ENCODE measurements around the gene ABHD17C. TPM values are rescaled to one million over a fixed set of nuclear protein-coding genes. Genes with fewer than 3 reads are reported as not detected.

ABHD17C gene
- total RNA-seq, 1 donor from 2014 or later: 6.5 TPM

- no peak for TF ChIP-seq CTCF (IDR thresholded peaks at IDR 0.05; ENCODE audit: insufficient read depth, low read length, poor library complexity, severe bottlenecking)
- no peaks in the 10 kb centered on the region for H3K36me3 ChIP-seq (ENCODE audit: control insufficient read depth, insufficient read depth, low read length)
- no peak overlapping the region for H3K4me3 ChIP-seq (ENCODE audit: low read depth, low read length)
- H3K27me3 ChIP-seq (ENCODE audit: control insufficient read depth, insufficient read depth, low read length): no peaks in the 10 kb centered on the region
- DNase-seq (ENCODE audit: low read depth): no peak
Measured at GRCh38 chr15:80747317-80748053, 52.4 kb downstream of the ABHD17C start.

DNA sequence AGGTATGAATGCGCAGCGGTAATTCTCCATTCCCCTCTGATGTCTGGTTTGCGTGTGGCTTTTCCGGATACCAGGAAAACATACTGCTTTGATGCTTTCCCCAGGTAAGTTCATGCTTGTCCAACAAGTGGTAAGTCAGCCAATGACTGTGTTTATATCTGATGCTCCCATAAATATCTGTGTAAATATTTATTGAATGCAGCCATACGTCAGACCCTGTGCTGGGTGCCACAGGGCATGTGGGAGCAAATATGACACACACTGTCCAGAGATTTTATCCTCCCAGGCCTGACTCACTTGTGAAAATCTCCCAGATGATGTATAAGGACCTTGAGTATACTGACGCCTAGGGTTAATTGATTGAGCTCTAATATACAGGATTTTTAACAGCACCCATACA lies 54.5 kb downstream of the ABHD17C start:
- Histone ChIP-seq H3K27me3 (ENCODE audit: control insufficient read depth, insufficient read depth, low read length) (no peaks in the 10 kb centered on the region), H3K36me3 (ENCODE audit: control insufficient read depth, insufficient read depth, low read length) (no peaks in the 10 kb centered on the region), H3K4me3 (ENCODE audit: low read depth, low read length) (no peak overlapping the region)
- no peak for TF ChIP-seq CTCF (IDR thresholded peaks at IDR 0.05; ENCODE audit: insufficient read depth, low read length, poor library complexity, severe bottlenecking)
- no peak for DNase-seq (ENCODE audit: low read depth)

- H3K27me3 ChIP-seq (ENCODE audit: control insufficient read depth, insufficient read depth, low read length): no peaks in the 10 kb centered on the region
- no peaks in the 10 kb centered on the region for H3K36me3 ChIP-seq (ENCODE audit: control insufficient read depth, insufficient read depth, low read length)
- TF ChIP-seq CTCF (IDR thresholded peaks at IDR 0.05; ENCODE audit: insufficient read depth, low read length, poor library complexity, severe bottlenecking): no peak
- no peak for DNase-seq (ENCODE audit: low read depth)
- no peak overlapping the region for H3K4me3 ChIP-seq (ENCODE audit: low read depth, low read length)
Measured at GRCh38 chr15:80750575-80750974, 55.5 kb downstream of the ABHD17C start.

- no peak for TF ChIP-seq CTCF (IDR thresholded peaks at IDR 0.05; ENCODE audit: insufficient read depth, low read length, poor library complexity, severe bottlenecking)
- Histone ChIP-seq H3K4me3 (ENCODE audit: low read depth, low read length) (no peak overlapping the region), H3K27me3 (ENCODE audit: control insufficient read depth, insufficient read depth, low read length) (no peaks in the 10 kb centered on the region), H3K36me3 (ENCODE audit: control insufficient read depth, insufficient read depth, low read length) (no peaks in the 10 kb centered on the region)
- no peak for DNase-seq (ENCODE audit: low read depth)
Measured at GRCh38 chr15:80752204-80752603, 57.1 kb downstream of the ABHD17C start.

GRCh38 chr15:80753161-80753560 lies 58.1 kb downstream of the ABHD17C start:
- Histone ChIP-seq H3K36me3 (ENCODE audit: control insufficient read depth, insufficient read depth, low read length) (no peaks in the 10 kb centered on the region), H3K4me3 (ENCODE audit: low read depth, low read length) (no peak overlapping the region), H3K27me3 (ENCODE audit: control insufficient read depth, insufficient read depth, low read length) (no peaks in the 10 kb centered on the region)
- DNase-seq (ENCODE audit: low read depth): no peak
- TF ChIP-seq CTCF (IDR thresholded peaks at IDR 0.05; ENCODE audit: insufficient read depth, low read length, poor library complexity, severe bottlenecking): no peak

DNA sequence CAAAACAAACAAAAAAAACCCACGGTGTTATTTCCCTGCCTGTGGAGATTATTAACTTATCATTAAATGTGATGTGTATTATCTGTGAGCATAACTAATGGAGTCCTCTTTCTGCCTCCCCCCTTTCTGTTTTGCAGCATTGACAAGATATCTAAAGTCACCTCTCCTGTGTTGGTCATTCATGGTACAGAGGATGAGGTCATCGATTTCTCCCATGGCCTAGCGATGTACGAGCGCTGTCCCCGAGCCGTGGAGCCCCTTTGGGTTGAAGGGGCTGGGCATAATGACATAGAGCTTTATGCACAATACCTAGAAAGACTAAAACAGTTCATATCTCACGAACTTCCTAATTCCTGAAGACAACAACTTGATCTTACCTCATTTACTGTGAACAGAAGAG lies 58.9 kb downstream of the ABHD17C start:
- Histone ChIP-seq H3K36me3 (ENCODE audit: control insufficient read depth, insufficient read depth, low read length) (no peaks in the 10 kb centered on the region), H3K4me3 (ENCODE audit: low read depth, low read length) (no peak overlapping the region), H3K27me3 (ENCODE audit: control insufficient read depth, insufficient read depth, low read length) (no peaks in the 10 kb centered on the region)
- no peak for DNase-seq (ENCODE audit: low read depth)
- TF ChIP-seq CTCF (IDR thresholded peaks at IDR 0.05; ENCODE audit: insufficient read depth, low read length, poor library complexity, severe bottlenecking): no peak

Data from kidney epithelial cell (primary cell).